Measurements from ENCODE around the gene KAZN.

The KAZN gene

GRCh38 chr1:14561014-14561693 is 37.3 kb upstream of the KAZN start:
- TF ChIP-seq CTCF (IDR thresholded peaks at IDR 0.05; ENCODE audit: low read depth, low read length) = no peak
- no peak overlapping the region for H3K4me3 ChIP-seq (ENCODE audit: low read depth, low read length)

- no peak overlapping the region for H3K4me3 ChIP-seq (ENCODE audit: low read depth, low read length)
- TF ChIP-seq CTCF (IDR thresholded peaks at IDR 0.05; ENCODE audit: low read depth, low read length) = no peak
Observed at GRCh38 chr1:14565090-14565489, 33.4 kb upstream of the KAZN start.

GRCh38 chr1:14567056-14567455 is 31.4 kb upstream of the KAZN start:
- no peak overlapping the region for H3K4me3 ChIP-seq (ENCODE audit: low read depth, low read length)
- TF ChIP-seq CTCF (IDR thresholded peaks at IDR 0.05; ENCODE audit: low read depth, low read length) = no peak

- H3K4me3 ChIP-seq (ENCODE audit: low read depth, low read length) = no peak overlapping the region
- TF ChIP-seq CTCF (IDR thresholded peaks at IDR 0.05; ENCODE audit: low read depth, low read length) = no peak
Observed at GRCh38 chr1:14567903-14568302, 30.6 kb upstream of the KAZN start.

GRCh38 chr1:14568716-14569355 is 29.6 kb upstream of the KAZN start:
- no peak for TF ChIP-seq CTCF (IDR thresholded peaks at IDR 0.05; ENCODE audit: low read depth, low read length)
- no peak overlapping the region for H3K4me3 ChIP-seq (ENCODE audit: low read depth, low read length)

- no peak for TF ChIP-seq CTCF (IDR thresholded peaks at IDR 0.05; ENCODE audit: low read depth, low read length)
- H3K4me3 ChIP-seq (ENCODE audit: low read depth, low read length) = no peak overlapping the region
Observed at GRCh38 chr1:14570514-14570913, 28.0 kb upstream of the KAZN start.
